ENCODE measurements around the gene PPA1.

- no peak for TF ChIP-seq CTCF (conservative IDR thresholded peaks at IDR 0.05; ENCODE audit: low read length)
- no peak for TF ChIP-seq EZH2phosphoT487 (IDR thresholded peaks at IDR 0.05; ENCODE audit: borderline replicate concordance)
Observed at GRCh38 chr10:70271996-70272924, 39.0 kb upstream of the PPA1 start.
